Measurements from ENCODE around the gene GRHL3.

The GRHL3 gene

DNA sequence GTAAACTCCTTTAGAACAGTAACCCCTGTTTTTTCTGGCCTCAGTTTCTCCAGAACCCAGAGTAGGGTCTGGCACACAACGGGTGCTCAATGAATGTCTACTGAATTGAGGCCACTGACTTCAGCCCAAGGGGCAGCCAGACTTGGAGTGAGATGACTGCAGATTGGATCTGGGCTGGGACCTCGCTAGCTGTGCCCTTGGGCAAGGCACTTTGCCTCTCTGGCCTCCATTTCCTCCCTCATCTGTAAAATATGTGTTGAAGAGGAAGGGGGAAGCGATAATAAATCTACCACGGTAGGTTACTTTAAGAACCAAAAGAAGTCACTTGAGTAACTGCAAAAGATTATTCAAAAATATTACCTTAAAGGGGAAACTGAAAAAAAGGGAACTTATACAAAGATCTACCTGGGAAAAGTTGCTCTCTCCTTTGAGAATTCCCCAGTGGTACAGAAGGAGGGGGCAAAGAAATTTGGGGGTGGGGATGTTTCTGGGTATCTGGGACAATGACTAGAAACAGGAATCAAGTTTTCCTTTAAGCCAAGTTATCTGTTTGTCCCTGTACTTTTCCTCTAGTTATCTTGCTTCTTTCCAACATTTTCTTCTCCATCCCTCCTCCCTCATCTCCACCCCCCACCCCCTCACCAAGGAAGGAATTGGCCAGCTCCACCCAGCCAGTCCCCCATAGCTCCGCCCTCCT, 394 bp upstream of the GRHL3 start:
- no peak for DNase-seq

DNA sequence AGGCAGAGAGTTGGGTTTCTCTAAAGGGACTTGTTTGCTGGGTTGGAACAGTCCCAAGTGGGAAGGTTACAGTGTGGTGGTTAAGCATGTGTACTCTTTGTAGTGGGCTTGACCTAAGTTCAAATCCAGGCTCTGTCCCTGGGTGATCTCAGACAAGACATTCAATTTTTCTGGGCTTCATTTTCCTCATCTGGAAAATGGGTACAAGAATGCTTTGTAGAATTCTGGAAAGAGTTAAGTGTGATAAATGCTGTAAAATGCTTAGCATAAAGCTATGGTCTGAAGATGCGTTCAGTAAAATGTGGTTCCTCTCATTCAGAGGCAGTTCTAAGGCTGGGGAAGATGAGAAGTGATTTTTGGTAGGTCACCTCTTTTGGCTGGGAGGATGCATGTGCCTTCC, 805 bp downstream of the GRHL3 start:
- no peak for DNase-seq

DNA sequence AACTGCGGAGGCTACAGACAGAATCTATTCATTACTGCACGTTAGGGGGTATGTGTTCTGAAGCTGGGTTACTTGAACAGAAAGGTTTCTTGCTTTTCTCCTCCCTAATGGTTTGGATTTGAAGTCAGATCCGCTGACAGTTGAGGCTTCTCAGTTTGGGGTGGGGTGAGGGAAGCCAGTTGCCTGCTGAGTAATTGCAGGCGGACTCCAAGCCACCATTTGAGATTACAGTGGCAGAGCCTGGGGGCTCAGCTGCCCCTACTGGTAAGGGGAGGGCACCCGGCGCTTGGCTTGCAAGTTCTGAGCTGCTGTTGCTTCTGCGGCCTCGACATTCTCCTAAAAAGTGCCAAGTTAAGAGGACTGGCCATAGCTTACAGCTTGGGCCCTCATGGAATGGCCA, 2.0 kb downstream of the GRHL3 start:
- DNase-seq = no peak

DNA sequence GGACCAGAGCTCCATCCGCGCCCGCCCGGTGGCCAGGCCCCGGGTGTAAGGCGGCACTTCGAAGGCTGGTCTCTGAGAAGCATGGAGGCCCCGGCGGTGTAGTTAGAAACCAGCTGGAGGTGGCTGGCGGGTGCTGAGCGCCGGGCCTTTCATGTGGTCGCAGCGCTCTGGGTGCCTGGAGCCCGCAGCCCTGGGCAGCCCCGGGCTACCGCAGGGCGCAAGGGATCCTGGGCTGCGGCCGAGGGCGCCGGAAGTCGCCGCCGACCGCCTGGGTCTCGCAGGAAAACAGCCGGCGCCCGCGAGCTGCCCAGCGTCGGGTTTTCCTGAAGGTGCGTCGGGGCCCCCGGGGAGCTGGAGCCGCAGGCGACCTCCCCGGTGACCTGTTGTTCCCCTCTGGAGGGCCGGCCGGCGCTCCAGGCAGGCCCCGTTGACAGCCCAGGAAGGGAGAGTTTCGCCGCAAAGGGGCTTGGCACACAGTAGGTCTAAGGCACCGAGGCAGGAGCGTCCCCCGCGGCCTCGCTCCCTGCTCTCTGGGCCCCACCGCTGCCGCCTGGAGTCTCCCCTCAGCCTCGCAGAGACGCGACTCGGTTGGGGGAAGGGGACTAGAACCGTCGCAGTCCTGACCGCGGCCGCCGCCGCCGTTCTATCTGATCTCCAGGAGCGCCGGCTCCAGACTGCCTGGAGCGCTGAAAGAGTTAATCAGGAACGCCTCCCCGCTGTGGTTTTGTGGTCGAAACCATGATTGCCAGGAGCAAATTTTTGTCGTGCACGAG, 2.7 kb downstream of the GRHL3 start:
- peak; percentile 60 for DNase-seq

DNA sequence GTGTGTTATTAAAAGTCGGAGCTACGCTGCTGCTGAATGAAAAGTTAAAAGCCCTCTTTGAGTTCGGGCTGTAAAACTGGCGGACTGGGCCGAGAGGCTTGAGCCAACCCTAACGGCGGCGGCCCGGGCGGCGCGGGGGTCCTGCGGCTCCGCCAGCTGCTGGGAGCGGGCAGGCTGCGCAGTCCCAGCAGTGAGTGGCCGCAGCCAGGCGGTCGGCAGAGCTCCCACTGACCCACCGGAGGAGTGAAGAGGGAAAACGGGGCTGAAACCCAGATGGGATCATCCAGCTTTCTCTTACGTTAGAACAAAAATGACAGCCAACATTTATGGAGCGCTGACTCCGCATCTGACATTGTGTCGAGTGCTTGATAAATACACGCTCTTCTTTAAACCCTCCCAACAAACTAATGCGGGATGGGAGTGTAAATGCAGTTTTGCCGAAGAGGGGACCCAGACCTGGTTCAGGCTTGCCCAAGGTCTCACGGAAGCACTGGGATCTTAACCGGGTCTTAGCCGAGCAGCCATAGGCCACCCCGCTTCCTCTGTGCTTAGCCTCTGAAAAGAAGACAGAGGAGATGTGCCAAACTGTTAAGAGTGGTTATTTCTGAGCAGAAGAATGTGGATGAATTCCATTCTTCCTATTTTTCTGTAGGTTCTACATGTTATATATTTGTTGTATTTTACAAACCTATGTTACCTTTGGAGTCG, 3.5 kb downstream of the GRHL3 start:
- no peak for DNase-seq

DNA sequence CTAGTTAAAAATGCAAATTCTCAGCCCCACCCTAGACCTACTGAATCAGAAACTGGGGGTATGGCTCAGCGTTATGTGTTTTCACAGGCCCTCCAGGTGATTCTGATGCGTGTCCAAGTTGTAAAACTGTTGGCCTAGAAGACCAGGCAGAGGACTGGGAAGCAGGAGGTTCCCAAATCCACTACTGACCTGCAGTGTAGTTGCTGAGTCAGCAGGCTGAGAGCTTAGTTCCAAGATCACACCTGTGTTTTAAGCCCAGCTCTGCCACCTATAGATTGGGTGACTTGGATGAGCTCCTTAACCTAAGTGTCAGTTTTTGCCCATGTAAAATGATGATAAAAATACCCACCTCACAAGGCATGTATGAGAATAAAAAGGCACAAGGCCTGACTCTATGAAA, 4.1 kb downstream of the GRHL3 start:
- DNase-seq = no peak

DNA sequence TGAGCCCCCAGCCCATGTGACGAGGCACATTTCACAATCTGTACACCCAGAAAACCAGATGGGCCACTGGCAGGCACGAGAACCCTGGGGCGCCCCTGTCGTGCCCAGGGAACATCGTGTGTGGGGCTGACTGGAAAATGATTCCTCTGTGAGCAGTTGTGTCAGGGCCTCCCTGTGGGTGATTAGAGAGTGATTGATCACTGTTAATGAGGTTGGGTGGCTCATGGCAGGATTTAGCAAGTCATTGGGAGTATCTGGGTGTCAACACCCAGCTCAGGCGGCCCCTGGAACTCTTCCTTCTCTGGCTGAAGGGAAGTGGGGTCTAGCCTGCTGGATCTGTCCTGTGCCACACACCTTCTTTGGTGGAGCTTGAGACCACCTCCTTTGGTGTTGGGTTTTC, 5.7 kb downstream of the GRHL3 start:
- DNase-seq = no peak

DNA sequence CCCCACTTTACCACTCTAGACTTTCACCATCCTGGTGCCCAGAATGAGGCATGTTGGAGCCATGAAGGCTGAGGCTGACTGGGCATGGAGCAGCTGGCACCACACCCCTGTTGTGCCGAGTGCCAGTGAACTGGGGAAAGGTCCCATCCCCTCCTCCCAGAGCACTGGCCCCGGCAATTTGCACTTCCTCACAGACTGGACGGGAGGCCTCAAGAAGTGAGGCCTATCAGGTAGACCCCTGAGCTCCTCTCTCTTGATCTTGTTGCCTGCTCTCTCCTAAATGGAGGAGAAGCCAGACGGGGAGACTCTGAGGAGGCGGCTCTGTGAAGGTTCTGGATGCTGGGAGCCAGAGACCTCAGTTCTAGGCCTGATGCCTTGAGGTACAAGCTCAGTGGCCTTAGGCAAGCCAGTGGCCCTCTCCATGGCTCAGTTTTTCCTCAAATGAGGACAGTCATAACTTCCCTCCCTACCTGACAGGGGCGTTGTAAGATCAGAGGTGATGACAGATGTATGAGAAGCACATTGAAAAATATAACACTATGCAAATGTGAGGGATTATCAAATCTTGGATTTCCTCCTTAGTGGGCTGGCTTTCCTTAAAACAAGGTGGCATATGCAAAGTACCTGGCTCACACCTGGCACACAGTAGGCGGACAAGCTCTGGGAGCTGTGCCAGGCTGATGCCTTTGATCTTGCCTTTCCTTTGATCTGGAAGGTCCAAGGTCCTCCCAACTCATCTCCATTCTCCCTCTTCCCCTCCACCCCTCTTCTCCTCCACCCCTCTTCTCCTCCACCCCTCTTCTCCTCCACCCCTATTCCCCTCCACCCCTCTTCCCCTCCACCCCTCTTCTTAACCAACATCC, 6.7 kb downstream of the GRHL3 start:
- DNase-seq = no peak

DNA sequence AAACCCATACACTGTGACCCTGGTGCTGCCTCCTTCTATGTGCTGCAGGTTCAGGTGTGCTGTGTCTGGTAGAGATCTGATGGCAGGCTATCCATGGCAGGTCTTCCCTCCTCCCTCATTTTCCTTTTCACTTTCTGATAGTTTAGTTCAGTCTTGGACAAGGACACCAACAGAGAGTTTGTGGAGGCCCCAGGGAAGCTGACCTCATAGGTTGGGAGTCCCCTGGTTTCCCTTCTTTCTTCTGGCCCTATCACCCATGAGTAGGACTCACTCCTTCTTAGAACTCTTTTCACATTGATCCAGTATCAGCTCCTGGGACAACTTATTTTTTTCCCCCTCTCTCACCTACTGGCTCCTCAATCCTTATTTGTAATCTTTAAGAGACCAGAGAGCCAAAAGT, 8.3 kb downstream of the GRHL3 start:
- DNase-seq = no peak

DNA sequence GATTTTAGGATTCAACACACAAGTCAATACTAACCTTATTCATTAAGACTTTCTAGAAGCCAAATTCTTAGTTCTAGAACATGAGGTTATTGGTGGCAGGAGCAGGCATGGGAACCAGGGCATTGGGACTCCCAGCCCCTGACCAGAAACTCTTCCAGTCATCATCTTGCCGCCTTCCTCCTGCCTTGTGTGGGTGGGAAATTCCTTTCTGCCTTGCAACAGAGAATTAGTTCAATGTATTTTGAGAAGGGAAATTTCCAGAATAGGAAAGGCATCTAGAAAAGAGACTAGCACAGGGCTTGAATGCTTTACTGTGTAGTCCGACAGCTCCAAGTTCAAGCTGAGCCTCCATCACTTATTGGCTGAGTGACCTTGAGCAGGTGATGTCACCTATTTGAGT, 8.7 kb downstream of the GRHL3 start:
- DNase-seq = no peak

DNA sequence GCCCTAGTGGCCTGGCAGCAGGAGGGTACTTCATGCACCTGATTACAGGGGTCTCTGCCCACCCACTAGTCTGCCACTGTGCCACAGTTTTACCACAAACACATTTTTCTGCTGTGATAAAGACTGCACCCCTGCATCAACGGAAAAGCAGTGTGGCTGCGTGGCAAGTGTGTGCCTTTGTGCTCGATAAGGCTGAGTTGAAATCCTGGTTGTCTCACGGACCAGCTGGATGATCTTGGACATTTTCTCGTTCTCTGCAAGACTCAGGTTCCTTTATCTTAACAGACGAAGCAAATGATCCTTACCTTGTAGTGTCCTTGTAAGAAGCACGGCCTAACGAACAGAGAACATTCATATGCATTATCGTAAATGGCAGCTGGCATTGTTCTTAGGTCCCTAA, 10.2 kb downstream of the GRHL3 start:
- no peak for DNase-seq

DNA sequence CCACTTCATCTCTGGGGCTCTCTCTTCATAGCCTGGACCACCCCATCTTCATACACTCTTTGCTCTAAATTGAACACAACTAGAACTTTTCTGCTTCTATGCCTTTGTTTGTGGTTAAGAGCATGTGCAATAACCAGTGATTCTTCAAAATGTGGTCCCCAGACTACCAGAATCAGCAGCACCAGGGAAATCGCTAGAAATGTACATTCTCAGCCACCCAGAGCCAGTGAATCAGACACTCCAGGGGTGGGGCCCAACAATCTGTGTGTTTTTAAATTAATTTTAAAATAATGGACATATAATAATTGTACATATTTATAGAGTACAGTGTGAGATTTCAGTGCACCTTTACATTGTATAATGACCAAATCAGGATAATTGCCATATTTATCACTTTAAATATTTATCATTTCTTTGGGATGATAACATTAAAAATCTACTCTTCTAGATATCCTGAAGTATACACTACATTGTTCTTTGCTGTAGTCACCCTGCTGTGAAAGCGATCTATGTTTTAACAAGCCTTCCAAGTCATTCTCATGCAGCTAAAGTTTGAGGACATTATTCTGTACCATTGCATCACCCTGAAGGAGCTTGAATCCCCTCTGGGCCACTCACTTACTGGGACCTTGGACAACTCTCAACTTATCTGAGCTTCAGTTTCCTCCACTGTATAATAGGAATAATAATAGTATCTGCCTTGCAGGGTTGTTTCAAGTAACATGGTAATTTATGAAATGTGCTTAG, 10.8 kb downstream of the GRHL3 start:
- no peak for DNase-seq

DNA sequence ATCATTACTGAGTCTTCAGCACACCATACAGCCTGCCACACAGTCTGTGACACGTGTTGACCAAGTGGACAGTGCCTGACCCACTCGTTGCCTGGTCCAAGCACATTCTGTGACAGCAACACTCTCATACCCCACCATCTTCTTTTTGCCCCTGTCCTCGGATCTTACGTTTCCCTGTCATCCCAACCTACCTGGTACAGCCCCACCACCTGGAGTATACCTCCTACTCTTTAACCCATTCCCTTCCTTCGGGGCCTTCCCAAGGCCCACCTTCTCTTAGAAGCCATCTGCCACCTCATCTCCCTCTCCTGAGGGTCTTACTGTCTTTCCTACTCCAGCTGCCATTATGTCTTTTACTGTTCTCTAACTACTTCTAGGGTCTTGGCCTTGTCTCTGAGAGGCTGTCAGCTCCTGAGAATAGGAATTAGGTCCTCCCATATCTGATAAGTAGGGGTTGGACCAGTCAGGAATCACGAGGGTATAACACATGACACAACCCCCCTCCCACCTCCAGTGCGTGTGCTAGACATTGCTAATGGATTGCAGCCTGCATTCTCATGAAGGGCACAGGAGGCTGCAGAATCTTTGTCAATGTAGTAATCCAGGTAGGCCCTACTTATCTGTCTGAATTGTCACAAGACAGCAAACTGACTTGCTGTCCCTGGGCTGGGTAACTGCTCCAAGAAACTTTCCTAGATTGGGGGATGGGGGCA, 13.0 kb downstream of the GRHL3 start:
- DNase-seq = no peak

DNA sequence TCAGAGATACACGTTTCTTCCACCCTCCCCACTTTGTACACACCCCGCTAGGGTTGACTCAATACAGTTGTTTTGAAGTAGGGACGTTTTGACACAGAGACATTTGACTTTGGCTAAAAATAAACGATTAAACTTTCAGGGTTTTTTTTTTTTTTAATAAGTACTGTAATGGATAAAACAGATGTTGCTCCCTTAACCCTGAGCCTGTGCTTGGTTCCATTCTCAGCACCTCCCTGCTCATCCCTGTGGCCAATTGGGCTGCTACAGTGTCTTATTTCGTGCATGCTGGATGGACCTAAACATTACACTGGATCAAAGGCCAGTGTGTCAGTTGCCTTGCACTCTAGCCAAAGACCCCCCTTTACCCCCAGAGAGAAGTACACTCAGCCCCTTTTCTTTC, 16.9 kb downstream of the GRHL3 start:
- DNase-seq = no peak

DNA sequence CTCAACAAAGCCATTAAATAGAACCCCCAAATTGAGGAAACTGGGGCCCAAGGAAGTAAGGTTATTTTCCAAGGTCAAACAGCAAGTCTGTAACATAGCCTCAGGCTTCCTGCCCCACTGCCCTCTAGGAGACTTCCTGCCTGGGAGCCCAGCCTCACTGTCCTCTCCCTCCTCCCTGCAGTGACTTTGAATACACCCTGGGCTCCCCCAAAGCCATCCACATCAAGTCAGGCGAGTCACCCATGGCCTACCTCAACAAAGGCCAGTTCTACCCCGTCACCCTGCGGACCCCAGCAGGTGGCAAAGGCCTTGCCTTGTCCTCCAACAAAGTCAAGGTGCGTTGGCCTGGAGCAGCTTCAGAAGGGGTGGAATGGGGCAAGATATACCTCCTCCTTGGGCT, 18.3 kb downstream of the GRHL3 start:
- no peak for DNase-seq

DNA sequence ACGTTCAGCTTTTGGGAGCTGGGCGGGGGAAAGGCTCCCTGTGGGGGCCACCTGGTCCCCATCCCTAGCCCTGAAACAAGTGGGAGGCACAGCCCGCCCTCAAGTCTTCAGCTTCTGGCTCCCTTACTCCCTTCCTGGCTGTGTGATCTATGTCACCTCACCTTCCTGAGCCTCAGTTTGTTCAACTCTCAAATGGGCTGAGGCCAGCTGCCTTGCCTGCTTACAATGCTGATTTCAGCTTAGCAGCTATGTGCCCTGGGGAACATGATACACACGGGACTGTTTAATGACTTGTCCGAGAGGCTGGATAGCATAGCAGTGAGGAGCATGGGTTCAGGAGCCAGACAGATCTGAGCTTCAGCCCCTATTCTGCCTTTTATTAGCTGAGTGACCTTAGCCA, 19.3 kb downstream of the GRHL3 start:
- no peak for DNase-seq

DNA sequence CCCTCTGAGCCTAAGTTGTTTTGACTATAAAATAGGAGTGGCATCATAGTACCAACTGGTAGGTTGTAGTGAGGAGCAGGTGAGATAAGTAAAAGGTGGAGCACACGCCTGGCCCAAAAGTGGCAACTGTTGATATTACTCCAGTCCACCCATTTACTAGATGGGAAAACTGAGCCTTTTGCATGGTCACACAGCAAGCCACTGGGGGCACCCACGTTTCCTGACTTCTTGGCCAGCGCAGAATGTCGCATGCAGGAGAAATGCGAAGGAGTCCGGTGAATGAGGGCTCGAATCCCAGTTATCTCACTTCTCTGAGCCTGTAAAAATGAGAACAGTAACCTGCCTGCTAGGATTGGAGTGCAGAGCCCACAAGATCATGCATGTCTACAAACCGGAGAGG, 20.8 kb downstream of the GRHL3 start:
- DNase-seq = no peak

DNA sequence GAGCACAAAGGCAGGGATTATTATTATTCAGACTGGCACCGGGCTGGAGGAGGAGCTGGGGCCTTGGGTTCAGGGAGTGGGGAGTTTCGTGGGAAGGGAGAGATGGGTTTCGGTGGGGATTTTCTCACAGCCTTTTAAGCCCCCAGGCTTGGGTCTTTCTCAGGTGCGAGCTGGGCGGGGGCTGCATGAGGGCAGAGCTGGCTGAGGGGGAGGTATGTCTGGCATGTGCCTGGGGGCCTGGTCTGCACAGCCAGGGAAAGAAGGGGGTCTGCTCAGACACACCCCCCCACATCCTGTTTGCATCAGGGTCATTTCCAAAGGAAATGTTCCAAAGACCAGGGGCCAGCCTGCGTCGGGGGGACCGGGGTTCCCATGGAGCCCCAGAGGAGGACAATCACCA, 21.6 kb downstream of the GRHL3 start:
- DNase-seq = no peak

DNA sequence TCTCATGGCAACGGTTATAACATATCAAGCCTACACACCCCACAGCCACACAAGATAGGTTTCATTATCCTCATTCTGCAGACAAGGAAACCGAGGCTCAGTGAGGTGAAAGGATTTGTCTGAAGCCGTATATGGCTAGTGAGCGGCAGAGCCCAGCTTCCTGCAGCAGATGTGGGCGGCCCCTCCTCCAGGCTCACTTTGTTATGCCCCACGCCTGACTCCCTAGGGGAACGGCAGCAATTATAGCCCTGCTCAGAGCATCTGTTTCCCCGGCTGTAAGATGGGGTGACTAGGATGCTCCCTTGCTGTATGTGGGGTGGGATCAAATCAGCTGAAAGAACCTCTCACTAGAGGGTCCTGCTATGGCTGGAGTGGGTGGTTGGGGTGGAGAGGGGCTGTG, 22.1 kb downstream of the GRHL3 start:
- no peak for DNase-seq

DNA sequence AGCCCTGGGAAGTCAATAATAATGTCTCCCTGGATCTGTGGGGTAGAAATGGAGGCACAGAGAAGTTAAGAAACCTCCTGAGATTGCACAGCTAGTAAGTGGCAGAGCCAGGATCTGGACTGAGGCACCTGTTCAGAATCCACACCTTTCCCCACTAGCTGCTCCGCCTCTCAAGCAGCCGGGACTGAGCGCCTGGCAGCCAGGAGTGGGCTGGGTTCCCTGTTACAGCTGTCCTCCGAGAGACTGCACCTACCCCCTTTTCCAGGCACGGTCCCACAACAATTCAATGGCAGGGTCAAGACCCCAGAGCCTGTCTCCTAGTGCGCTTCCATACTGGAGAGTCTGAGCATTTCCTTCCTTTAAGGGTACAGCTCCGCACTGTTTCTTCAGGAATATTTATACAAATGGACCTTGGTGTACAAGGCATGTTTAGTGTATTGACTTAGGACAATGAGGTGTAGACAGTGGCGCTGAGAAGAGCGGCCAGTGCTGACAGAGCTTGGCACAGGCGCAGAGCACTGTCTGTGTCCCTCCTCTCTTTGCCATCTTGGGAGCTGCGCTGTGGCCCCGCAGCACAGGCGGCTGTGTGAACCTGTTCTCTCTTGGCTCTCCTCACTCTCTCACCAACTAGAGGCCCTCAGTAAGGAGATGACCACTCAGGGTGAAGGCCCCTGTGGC, 24.4 kb downstream of the GRHL3 start:
- DNase-seq = no peak

DNA sequence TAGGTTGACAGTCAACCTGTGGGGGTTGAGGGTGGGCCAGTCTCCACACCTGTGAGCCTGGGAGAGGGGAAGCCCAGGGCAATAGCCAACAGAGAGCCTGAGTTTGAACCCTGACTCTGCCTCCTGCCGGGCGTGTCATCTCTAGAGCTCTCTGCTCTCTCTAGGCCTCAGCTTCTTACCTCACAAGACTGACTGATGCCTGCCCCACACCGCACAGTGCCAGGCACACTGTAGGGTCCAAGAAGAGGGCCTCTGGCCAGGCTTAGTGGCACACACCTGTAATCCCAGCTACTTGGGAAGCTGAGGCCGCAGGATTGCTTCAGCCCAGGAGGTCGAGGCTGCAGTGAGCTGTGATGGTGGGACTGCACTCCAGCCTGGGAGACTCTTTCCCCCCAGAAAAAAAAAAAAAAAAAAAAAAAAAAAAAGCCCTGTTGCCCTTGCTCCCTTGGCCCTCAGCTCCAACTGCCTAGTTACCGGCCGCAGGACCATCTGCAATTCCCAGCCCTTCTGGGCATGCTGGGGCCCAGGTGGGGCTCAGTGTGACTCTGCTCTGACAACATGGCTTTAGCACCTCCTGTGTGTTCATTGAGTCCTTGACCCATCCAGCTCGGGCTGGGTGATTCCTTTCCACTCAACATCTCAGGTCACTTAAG, 25.1 kb downstream of the GRHL3 start:
- DNase-seq = no peak
